Loucy (cell line): ENCODE measurements around the gene FOXE3.

Source experiments
- CTCF ChIP-seq: fragments of 200-600 bp; sonication (generic); conservative IDR thresholded peaks from 2 replicates; pipeline ENCODE4 v1.5.1; 2014; ENCODE audit warnings: mild to moderate bottlenecking, antibody characterized with exemption, low read length
- EZH2phosphoT487 ChIP-seq: fragments of 200-600 bp; IDR thresholded peaks from 2 replicates; pipeline ENCODE4 v1.6.1; 2018; ENCODE audit warnings: antibody characterized with exemption, mild to moderate bottlenecking, moderate library complexity, borderline replicate concordance

DNA sequence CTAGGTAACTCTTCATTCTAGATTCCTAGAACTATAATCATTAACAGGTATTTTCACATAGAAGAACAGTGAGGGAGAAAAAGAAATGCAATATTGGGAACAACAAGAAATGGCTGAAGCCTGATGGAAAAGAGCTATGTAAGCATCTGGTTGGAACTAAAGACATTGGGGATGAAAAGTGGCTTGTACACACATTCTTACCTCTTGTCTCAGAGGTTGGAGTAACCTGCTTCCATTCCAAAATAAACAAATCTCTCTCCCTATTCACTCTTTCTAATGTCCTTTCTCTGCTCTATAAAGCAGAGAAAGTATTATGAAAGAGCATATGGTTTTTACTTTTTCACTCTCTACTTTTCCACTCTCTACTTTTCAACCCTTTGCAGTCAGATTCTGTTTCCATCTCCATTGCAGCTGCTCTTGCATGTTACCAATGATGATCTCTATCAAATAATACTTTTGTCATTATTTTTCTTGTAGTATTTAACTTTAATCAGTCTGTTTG, 45.0 kb upstream of the FOXE3 start:
- no peak for TF ChIP-seq CTCF
- TF ChIP-seq EZH2phosphoT487: no peak
